Nephron (organoid): ENCODE measurements around the gene POLD2.
A peak's percentile ranks its signal among the peaks of the same experiment; 100 is the strongest.
"Not testable (repeated sequence)": the region's sequence is repeated elsewhere in the genome, so short reads cannot be mapped to it uniquely, and the experiment has no call there.

ENCODE experiments used
- H3K27ac Mint-ChIP-seq, 3 experiments: 2 replicates each; pipeline ENCODE4 v1.8.0; 2020; ENCODE audit warnings: mixed read lengths in 3 of 3, mild to moderate bottlenecking in 2 of 3, moderate library complexity in 1 of 3
- H3K27me3 Mint-ChIP-seq: 2 replicates; pipeline ENCODE4 v1.8.0; 2021; ENCODE audit warnings: low read depth, mild to moderate bottlenecking, moderate library complexity, mixed read lengths
- H3K36me3 Mint-ChIP-seq: 2 replicates; pipeline ENCODE4 v1.8.0; 2020; ENCODE audit warnings: low read depth, mixed read lengths
- H3K4me1 Mint-ChIP-seq: 2 replicates; pipeline ENCODE4 v1.8.0; 2020; ENCODE audit warnings: mixed read lengths
- H3K4me3 Mint-ChIP-seq, 3 experiments: 2 replicates each; pipeline ENCODE4 v1.8.0; 2020; ENCODE audit warnings: mild to moderate bottlenecking in 3 of 3, mixed read lengths in 3 of 3, moderate library complexity in 2 of 3
- H3K9me3 Mint-ChIP-seq: 2 replicates; pipeline ENCODE4 v1.8.0; 2020; ENCODE audit warnings: mixed read lengths
- CTCF ChIP-seq, 3 experiments: fragments of 200-600 bp; sonication (generic); IDR thresholded peaks; one replicate each; pipeline ENCODE4 v1.5.0; 2021; ENCODE audit warnings: antibody characterized with exemption in 3 of 3; ENCODE audit not compliant: unreplicated experiment in 3 of 3

POLD2 gene

GRCh38 chr7:44123190-44124003 is at the start of gene POLD2:
Gene POLD2, minus strand, starts transcription at chr7:44123548. Its CDS starts 1,495 bp downstream, at chr7:44122053.
- H3K4me3 Mint-ChIP-seq: peak within 1 kb of the TSS; percentile 86 to 96 (median 91)
- H3K9me3 Mint-ChIP-seq: peaks cover 14% of the 10 kb centered on the region
- peaks cover 26% of the 10 kb centered on the region for H3K4me1 Mint-ChIP-seq
- peaks cover 27% of the 10 kb centered on the region for H3K36me3 Mint-ChIP-seq
- H3K27ac Mint-ChIP-seq: peak within 1 kb of the TSS; percentile 69 to 95 (median 86)
- TF ChIP-seq CTCF (IDR thresholded peaks at IDR 0.05; ENCODE audit: unreplicated experiment in 3 of 3): no peak
- H3K27me3 Mint-ChIP-seq: peaks cover 7% of the 10 kb centered on the region

- Mint-ChIP-seq H3K4me3 (no peak overlapping the region), H3K9me3 (peaks cover 8% of the 10 kb centered on the region), H3K4me1 (no peaks in the 10 kb centered on the region), H3K27ac (no peak overlapping the region), H3K27me3 (peaks cover 35% of the 10 kb centered on the region), H3K36me3 (no peaks in the 10 kb centered on the region)
- no peak for TF ChIP-seq CTCF (IDR thresholded peaks at IDR 0.05; ENCODE audit: unreplicated experiment in 3 of 3)
Measured at GRCh38 chr7:44172803-44173424, 49.6 kb upstream of the POLD2 start.

- no peak for TF ChIP-seq CTCF (IDR thresholded peaks at IDR 0.05; ENCODE audit: unreplicated experiment in 3 of 3)
- no peaks in the 10 kb centered on the region for H3K36me3 Mint-ChIP-seq
- H3K4me3 Mint-ChIP-seq: no peak overlapping the region
- H3K27ac Mint-ChIP-seq: no peak overlapping the region
- no peaks in the 10 kb centered on the region for H3K4me1 Mint-ChIP-seq
- H3K9me3 Mint-ChIP-seq: peaks cover 8% of the 10 kb centered on the region
- H3K27me3 Mint-ChIP-seq: peaks cover 35% of the 10 kb centered on the region
Measured at GRCh38 chr7:44172352-44172751, 49.0 kb upstream of the POLD2 start.

GRCh38 chr7:44171901-44172300 is 48.6 kb upstream of the POLD2 start:
- not testable (repeated sequence) for H3K9me3 Mint-ChIP-seq, H3K36me3 Mint-ChIP-seq, H3K27ac Mint-ChIP-seq, H3K4me3 Mint-ChIP-seq, H3K4me1 Mint-ChIP-seq
- H3K27me3 Mint-ChIP-seq: peaks cover 31% of the 10 kb centered on the region

- Mint-ChIP-seq H3K4me3 (no peak overlapping the region), H3K27me3 (peaks cover 17% of the 10 kb centered on the region), H3K36me3 (peaks cover 4% of the 10 kb centered on the region), H3K9me3 (peaks cover 17% of the 10 kb centered on the region), H3K4me1 (no peaks in the 10 kb centered on the region), H3K27ac (no peak overlapping the region)
- no peak for TF ChIP-seq CTCF (IDR thresholded peaks at IDR 0.05; ENCODE audit: unreplicated experiment in 3 of 3)
Measured at GRCh38 chr7:44167920-44168319, 44.6 kb upstream of the POLD2 start.

GRCh38 chr7:44163591-44163990 is 40.2 kb upstream of the POLD2 start:
- Mint-ChIP-seq H3K4me1 (no peaks in the 10 kb centered on the region), H3K4me3 (no peak overlapping the region), H3K9me3 (peaks cover 9% of the 10 kb centered on the region), H3K27ac (no peak overlapping the region), H3K36me3 (peaks cover 4% of the 10 kb centered on the region), H3K27me3 (peaks cover 9% of the 10 kb centered on the region)
- no peak for TF ChIP-seq CTCF (IDR thresholded peaks at IDR 0.05; ENCODE audit: unreplicated experiment in 3 of 3)
